GM10248 (cell line): Measurements from ENCODE around the gene DCTPP1.

Experiments
- CTCF ChIA-PET: fragments of 300-600 bp; sonication (Branson Sonifier 250); formaldehyde crosslinking; extraction: SDS; loops from one replicate; lab custom pipeline; 2021; ENCODE audit warnings: antibody characterized with exemption; lab: Yijun Ruan, JAX
- POLR2A ChIA-PET: fragments of 350-650 bp; sonication (Branson Sonifier 250); formaldehyde crosslinking; extraction: SDS; loops from one replicate; lab custom pipeline; 2020; ENCODE audit warnings: antibody characterized with exemption; lab: Yijun Ruan, JAX
- DNase-seq: peaks from one replicate; pipeline ENCODE4 v3.0.0; 2012; ENCODE audit errors: extremely low spot score
- CTCF ChIP-seq: IDR thresholded peaks from 2 replicates; pipeline ENCODE4 v1.5.1; 2012; ENCODE audit warnings: mild to moderate bottlenecking, low read depth; ENCODE audit errors: extremely low read depth, missing control alignments, control extremely low read depth

DCTPP1 gene

GRCh38 chr16:30377050-30377811, 52.6 kb downstream of the DCTPP1 start:
- no peak for DNase-seq
- ChIA-PET CTCF (interaction anchor here (1.1 to 1.6 kb wide), 4 partner anchors 14 to 285 kb away, joined by 3 read pairs; partner anchors contain the start of genes DCTPP1 and TBX6), POLR2A (interaction anchor here (0.6 to 1.3 kb wide), 2 partner anchors 18 to 289 kb away, joined by 3 to 4 read pairs; partner anchors contain the start of gene ZNF48)
- no peak for TF ChIP-seq CTCF

- CTCF ChIA-PET: interaction anchor here (1.1 to 1.5 kb wide), 2 partner anchors 16 to 53 kb away, joined by 3 read pairs; partner anchors contain the start of gene DCTPP1
- no peak for DNase-seq
- TF ChIP-seq CTCF: no peak
- POLR2A ChIA-PET: no interaction called here
Measured at GRCh38 chr16:30376461-30376902, 53.3 kb downstream of the DCTPP1 start.

- ChIA-PET POLR2A (no interaction called here), CTCF (interaction anchor here (1.1 to 1.5 kb wide), 2 partner anchors 17 to 54 kb away, joined by 3 read pairs; partner anchors contain the start of gene DCTPP1)
- TF ChIP-seq CTCF: no peak
- no peak for DNase-seq
Measured at GRCh38 chr16:30375864-30376263, 54.0 kb downstream of the DCTPP1 start.

GRCh38 chr16:30374538-30374937, 55.3 kb downstream of the DCTPP1 start, which contains the start of gene MYL11:
Gene MYL11, plus strand, starts transcription at chr16:30374802. Its CDS starts 56 bp downstream, at chr16:30374858.
- CTCF ChIA-PET: no interaction called here
- no peak for DNase-seq
- POLR2A ChIA-PET: no interaction called here
- no peak for TF ChIP-seq CTCF
